ENCODE measurements around the gene PLEKHD1.

The PLEKHD1 gene

DNA sequence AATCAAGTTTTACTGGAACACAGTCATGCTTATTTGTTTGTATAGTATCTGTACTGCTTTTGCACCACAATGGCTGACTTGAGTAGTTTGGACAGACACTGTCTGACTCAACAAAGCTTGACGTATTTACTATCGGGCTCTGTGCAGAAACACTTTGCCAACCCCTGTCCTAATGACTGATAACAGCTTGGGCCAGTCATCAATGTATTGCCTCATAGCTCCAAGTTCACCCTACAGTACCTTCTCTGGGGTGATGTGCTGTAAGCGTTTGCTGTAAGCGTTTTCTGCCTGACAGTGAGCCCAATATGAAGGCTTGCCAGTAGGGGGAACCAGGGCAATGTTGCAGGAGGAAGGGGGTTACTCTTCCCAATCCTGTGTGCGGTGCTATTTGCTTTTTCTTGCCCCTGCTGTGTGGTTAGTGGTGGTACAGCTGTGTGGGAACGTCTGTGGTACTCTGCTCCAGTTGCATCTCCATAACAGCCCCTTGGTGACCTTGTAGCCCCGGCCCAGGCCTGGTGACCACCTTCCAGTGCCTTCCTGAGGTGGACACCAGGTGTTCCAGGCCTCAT lies 95.6 kb downstream of the PLEKHD1 start:
- no peak overlapping the region for H3K4me3 Mint-ChIP-seq
- no peak overlapping the region for H3K27ac Mint-ChIP-seq
- H3K4me1 Mint-ChIP-seq (ENCODE audit: low read depth): peaks cover 3% of the 10 kb centered on the region
- no peaks in the 10 kb centered on the region for H3K36me3 Mint-ChIP-seq (ENCODE audit: low read depth)
- no peak for DNase-seq (ENCODE audit: low spot score)
- no peaks in the 10 kb centered on the region for H3K9me3 Mint-ChIP-seq
- H3K27me3 Mint-ChIP-seq (ENCODE audit: low read depth): peaks cover 40% of the 10 kb centered on the region

Measured in T-helper 2 cell treated with Interferon-gamma antibody and Interleukin-4, amounts not matched to agents 5 μg/mL and 100 μg/mL, for 36 hours (primary cell).